K562 (cell line): Measurements from ENCODE around the gene SOX6. TPM values are rescaled to one million over a fixed set of nuclear protein-coding genes. Genes with fewer than 3 reads are reported as not detected.

ENCODE experiments used
- ATAC-seq: fragments of 200-7000 bp; cut with Tn5 transposase; 3 replicates; pipeline ENCODE4 v1.9.1; 2020; ENCODE audit warnings: moderate library complexity
- BruUV-seq: library from RNA; stranded (reverse); fragments of 400-500 nt; replicated peaks from 2 replicates; lab custom pipeline; 2021; lab: Mats Ljungman, UMichigan
- CTCF ChIA-PET: fragments of 300-600 bp; formaldehyde crosslinking; extraction: SDS; loops from one replicate; lab custom pipeline; 2021; ENCODE audit warnings: low intra/inter-chr PET ratio; lab: Yijun Ruan, JAX
- POLR2A ChIA-PET: fragments of 300-600, 350-650 bp; sonication (Branson Sonifier 250); formaldehyde crosslinking; extraction: SDS; loops from one replicate; lab custom pipeline; 2021; ENCODE audit warnings: antibody characterized with exemption, inconsistent platforms; lab: Yijun Ruan, JAX
- DNase-seq, 4 experiments: peaks; one replicate each; pipeline versions ENCODE4 v3.0.0 to v3.0.0-alpha.2; 2011 to 2018; ENCODE audit warnings: low spot score in 3 of 4, mixed read lengths in 3 of 4; ENCODE audit errors: extremely low read depth in 1 of 4
- FAIRE-seq: peaks from 2 replicates; lab custom pipeline; 2011; peaks lifted over from hg19 to GRCh38; lab: Jason Lieb, UNC
- H2AFZ ChIP-seq: 2 replicates; pipeline ENCODE4 v1.6.0; 2011; ENCODE audit warnings: low read depth, low read length, control low read depth, inconsistent platforms
- H3K27ac ChIP-seq: fragments of 200-600 bp; 3 replicates; pipeline ENCODE4 v1.8.0; 2011; ENCODE audit warnings: low read depth, mild to moderate bottlenecking, control low read depth, inconsistent platforms, low read length, moderate library complexity, mixed read lengths; ENCODE audit errors: extremely low read depth
- H3K27me3 ChIP-seq, 2 experiments: fragments of 300-600 bp in 1 of 2; 2 replicates in 1 of 2; 3 replicates in 1 of 2; pipeline versions ENCODE4 v1.6.0 to v1.8.0; 2011; ENCODE audit warnings: inconsistent platforms in 2 of 2, low read length in 2 of 2, mild to moderate bottlenecking in 1 of 2, mixed read lengths in 1 of 2, moderate library complexity in 1 of 2; ENCODE audit not compliant: control insufficient read depth in 2 of 2, insufficient read depth in 2 of 2
- H3K36me3 ChIP-seq: fragments of 300-600 bp; 3 replicates; pipeline ENCODE4 v1.8.0; 2011; ENCODE audit warnings: mild to moderate bottlenecking, low read length, inconsistent platforms; ENCODE audit not compliant: control insufficient read depth, insufficient read depth
- H3K4me1 ChIP-seq, 2 experiments: fragments of 200-600 bp in 1 of 2; replicated peaks in 1 of 2; 2 replicates in 1 of 2; 3 replicates in 1 of 2; pipeline versions ENCODE4 v1.5.1 to v1.8.0; 2011; ENCODE audit warnings: inconsistent platforms in 2 of 2, low read length in 2 of 2, mild to moderate bottlenecking in 1 of 2, mixed read lengths in 1 of 2, moderate library complexity in 1 of 2; ENCODE audit not compliant: control insufficient read depth in 2 of 2, insufficient read depth in 2 of 2
- H3K4me2 ChIP-seq: 2 replicates; pipeline ENCODE4 v1.6.1; 2011; ENCODE audit warnings: low read length, control low read depth, inconsistent platforms, mixed read lengths; ENCODE audit not compliant: insufficient read depth
- H3K4me3 ChIP-seq: fragments of 200-600 bp; sonication (generic), shearing (Covaris generic); 2 replicates; pipeline ENCODE4 v1.5.1; 2016; ENCODE audit warnings: control low read depth, inconsistent platforms
- H3K79me2 ChIP-seq: fragments of 200-600 bp; 3 replicates; pipeline ENCODE4 v1.8.0; 2011; ENCODE audit warnings: low read length, inconsistent platforms; ENCODE audit not compliant: control insufficient read depth, insufficient read depth
- H3K9ac ChIP-seq, 2 experiments: 2 replicates each; pipeline versions ENCODE4 v1.6.0 to v1.6.1; 2011; ENCODE audit warnings: low read depth in 2 of 2, low read length in 2 of 2, control low read depth in 1 of 2, inconsistent platforms in 1 of 2, mild to moderate bottlenecking in 1 of 2, mixed read lengths in 1 of 2; ENCODE audit not compliant: insufficient read depth in 1 of 2
- H3K9me1 ChIP-seq: one replicate; pipeline ENCODE4 v1.6.0; 2011; ENCODE audit warnings: inconsistent platforms, mild to moderate bottlenecking, low read length, moderate library complexity; ENCODE audit not compliant: control insufficient read depth, insufficient read depth
- H3K9me3 ChIP-seq: replicated peaks from 2 replicates; pipeline ENCODE4 v1.5.1; 2011; ENCODE audit warnings: low read depth, low read length, inconsistent platforms; ENCODE audit not compliant: control insufficient read depth, insufficient read depth
- H4K20me1 ChIP-seq: replicated peaks from 2 replicates; pipeline ENCODE4 v1.6.1; 2011; ENCODE audit warnings: low read length, inconsistent platforms, mixed read lengths; ENCODE audit not compliant: control insufficient read depth, insufficient read depth
- ARID1B ChIP-seq: fragments of 450-650 bp; IDR thresholded peaks from 2 replicates; pipeline ENCODE4 v1.6.1; 2016; ENCODE audit warnings: antibody characterized with exemption, mild to moderate bottlenecking, inconsistent platforms
- CBFA2T2 ChIP-seq: fragments of 450-650 bp; conservative IDR thresholded peaks from 2 replicates; pipeline ENCODE4 v1.6.1; 2017; ENCODE audit warnings: mild to moderate bottlenecking
- CBFA2T3 ChIP-seq: fragments of 450-650 bp; IDR thresholded peaks from 2 replicates; pipeline ENCODE4 v1.6.1; 2017
- CBFB ChIP-seq: sonication (generic); formaldehyde crosslinking; IDR thresholded peaks from 2 replicates; pipeline ENCODE4 v1.4.0; 2020; ENCODE audit warnings: mild to moderate bottlenecking, missing genetic modification reagents
- EP300 ChIP-seq: IDR thresholded peaks from 2 replicates; pipeline ENCODE4 v1.6.1; 2012; ENCODE audit warnings: low read length, improper control_type of control experiment
- FOXM1 ChIP-seq, 2 experiments: fragments of 450-650 bp in 1 of 2; sonication (generic) in 1 of 2; formaldehyde crosslinking in 1 of 2; IDR thresholded peaks; 2 replicates each; pipeline versions ENCODE4 v1.6.1 to v1.9.0; 2017 to 2022; ENCODE audit warnings: low read depth in 2 of 2, mild to moderate bottlenecking in 2 of 2, missing genetic modification reagents in 1 of 2, moderate library complexity in 1 of 2
- MTA2 ChIP-seq: fragments of 450-650 bp; IDR thresholded peaks from 2 replicates; pipeline ENCODE4 v1.6.1; 2016; ENCODE audit warnings: low read depth
- NCOR1 ChIP-seq: fragments of 450-650 bp; IDR thresholded peaks from 2 replicates; pipeline ENCODE4 v1.6.1; 2016; ENCODE audit warnings: mild to moderate bottlenecking, moderate library complexity
- NFIC ChIP-seq: fragments of 450-650 bp; IDR thresholded peaks from 2 replicates; pipeline ENCODE4 v1.6.1; 2017; ENCODE audit warnings: mild to moderate bottlenecking, inconsistent platforms
- POLR2A ChIP-seq: fragments of 450-650 bp; conservative IDR thresholded peaks from 2 replicates; pipeline ENCODE4 v1.6.1; 2016
- RCOR1 ChIP-seq, 2 experiments: IDR thresholded peaks; 2 replicates each; pipeline ENCODE4 v1.6.1; 2012; ENCODE audit warnings: low read depth in 2 of 2, low read length in 2 of 2, borderline replicate concordance in 1 of 2, improper control_type of control experiment in 1 of 2
- SOX6 ChIP-seq: fragments of 450-650 bp; IDR thresholded peaks from 2 replicates; pipeline ENCODE4 v1.6.1; 2014; ENCODE audit warnings: mild to moderate bottlenecking
- TAL1 ChIP-seq: fragments of 450-650 bp; IDR thresholded peaks from 2 replicates; pipeline ENCODE4 v1.6.1; 2016; ENCODE audit warnings: mild to moderate bottlenecking
- TCF3 ChIP-seq: sonication (generic); formaldehyde crosslinking; IDR thresholded peaks from 2 replicates; pipeline ENCODE4 v1.4.0; 2020; ENCODE audit warnings: mild to moderate bottlenecking, missing genetic modification reagents
- TEAD4 ChIP-seq, 2 experiments: sonication (generic) in 1 of 2; formaldehyde crosslinking in 1 of 2; IDR thresholded peaks; 2 replicates each; pipeline versions ENCODE4 v1.6.1 to v1.8.0; 2012 to 2022; ENCODE audit warnings: borderline replicate concordance in 1 of 2, inconsistent platforms in 1 of 2, low read length in 1 of 2, mild to moderate bottlenecking in 1 of 2, missing genetic modification reagents in 1 of 2
- ZNF134 ChIP-seq: fragments of 250-450 bp; sonication (Bioruptor Pico); conservative IDR thresholded peaks from 2 replicates; pipeline ENCODE4 v1.4.0; 2020
- ZNF766 ChIP-seq: fragments of 200-800 bp; sonication (Bioruptor generic); conservative IDR thresholded peaks from 2 replicates; pipeline ENCODE4 v1.6.1; 2016; ENCODE audit warnings: missing genetic modification characterization, missing compliant biosample characterization
- WGBS: fragments of 100-300 bp; shearing (Covaris generic); methylation state at CpG from one replicate; pipeline ENCODE4 v1.1.6; 2016; ENCODE audit warnings: low coverage, mixed read lengths; ENCODE audit not compliant: insufficient coverage; ENCODE audit errors: missing lambda C conversion rate; 5-methylcytosine and 5-hydroxymethylcytosine counted together
- in situ Hi-C: fragments of 300-500 bp; cut with MboI; formaldehyde crosslinking; loops from 4 replicates; pipeline ENCODE4 v1.15.0; 2018; ENCODE audit warnings: inconsistent platforms, mixed read lengths
- intact Hi-C: fragments of 100-400 bp; cut with micrococcal nuclease; formaldehyde crosslinking; loops from 2 replicates; pipeline ENCODE4 v1.14.2; 2022
- polyA plus RNA-seq, 8 experiments: library from polyadenylated mRNA; depleted of rRNA in 4 of 8; stranded (reverse) in 5 of 8; unstranded in 3 of 8; fragments of >200 nt; fragmentation: Nextera tagmentation in 2 of 8; fragmentation: Illumina TruSeq in 1 of 8; extraction: Ambion mirVana in 2 of 8; extraction: Trizol in 1 of 8; gene quantifications; 2 replicates each; pipeline versions ENCODE4 v1.2.1 to v1.2.3, GENCODE V29; 2011 to 2014; ENCODE audit warnings: inconsistent platforms in 1 of 8, missing spikeins in 1 of 8
- total RNA-seq, 7 experiments: library from RNA; depleted of rRNA in 6 of 7; stranded (reverse); fragments of >200 nt in 6 of 7; fragmentation: Illumina TruSeq in 2 of 7; extraction: Trizol in 2 of 7; gene quantifications; 2 replicates each; pipeline versions ENCODE4 v1.2.1 to v1.2.3, GENCODE V29; 2011 to 2021; ENCODE audit warnings: low replicate concordance in 1 of 7

SOX6 gene
- total and polyA plus RNA-seq, 9 of the 15 experiments (the other 6 are each of a cell fraction or from before 2014, with no cell fraction given) = 0.89 to 8.7 (median 5.7) TPM

- H2AFZ ChIP-seq = no peak overlapping the region
- H3K27me3 ChIP-seq = no peaks in the 10 kb centered on the region
- H3K9me1 ChIP-seq = no peaks in the 10 kb centered on the region
- H3K27ac ChIP-seq = no peak overlapping the region
- POLR2A ChIA-PET = interaction anchor here (1.1 kb wide), 1 partner anchor 11 kb away, joined by 3 read pairs; no protein-coding TSS in a partner anchor
- peaks cover 0 to 4% of the 10 kb centered on the region in 2 experiments; a peak in 2 of 5 replicates for H3K4me1 ChIP-seq
- no peak overlapping the region for H3K9ac ChIP-seq
- TF ChIP-seq ZNF766 (no peak), CBFA2T2 (peak; percentile 72), TCF3 (CRISPR knock-in tag) (peak; percentile 66), ARID1B (peak; percentile 69), TEAD4 (IDR thresholded peaks at IDR 0.05; ENCODE audit: low read length) (peak; percentile 83), TEAD4 (CRISPR knock-in tag; IDR thresholded peaks at IDR 0.05; ENCODE audit: borderline replicate concordance) (no peak), FOXM1 (IDR thresholded peaks at IDR 0.05; ENCODE audit: low read depth) (peak; percentile 45; the same call in 1 of the 2 replicates), FOXM1 (CRISPR knock-in tag; IDR thresholded peaks at IDR 0.05; ENCODE audit: low read depth) (no peak), NFIC (peak; percentile 35), ZNF134 (CRISPR knock-in tag) (no peak), EP300 (peak; percentile 49; the same call in 1 of the 2 replicates), CBFB (CRISPR knock-in tag) (no peak), CBFA2T3 (peak; percentile 80), NCOR1 (peak; percentile 65), SOX6 (peak; percentile 31; the same call in 1 of the 2 replicates), POLR2A (no peak), MTA2 (peak; percentile 41), RCOR1 (IDR thresholded peaks at IDR 0.05; ENCODE audit: borderline replicate concordance in 1 of 2, low read depth in 2 of 2, low read length in 2 of 2) (0 out of 4 replicates have a peak, but pooled peaks of 1 of the 2 experiments have one; percentile 38), TAL1 (peak; percentile 76)
- TF ChIP-seq, all 486 proteins: peak for 13
- 30% methylated on average over 4 of the region's 4 CpGs for WGBS
- intact Hi-C loops = no loop called here
- BruUV-seq = no TSS peak
- no peak for FAIRE-seq
- H3K36me3 ChIP-seq = no peaks in the 10 kb centered on the region
- DNase-seq = peak in 1 of 4 experiments; percentile 6
- H3K4me3 ChIP-seq = no peak overlapping the region
- H4K20me1 ChIP-seq = no peaks in the 10 kb centered on the region
- CTCF ChIA-PET = no interaction called here
- H3K9me3 ChIP-seq = no peaks in the 10 kb centered on the region
- no peak overlapping the region for H3K4me2 ChIP-seq
- peak; percentile 32; the same call in 1 of the 3 replicates for ATAC-seq
- in situ Hi-C loops = no loop called here
- no peaks in the 10 kb centered on the region for H3K79me2 ChIP-seq
Measured at GRCh38 chr11:16001044-16001568, 355.2 kb downstream of the SOX6 start.
